Keratinocyte (primary cell): ENCODE measurements around the gene CNTNAP2. TPM values are rescaled to one million over a fixed set of nuclear protein-coding genes. Genes with fewer than 3 reads are reported as not detected.

Source experiments
- DNase-seq: peaks from one replicate; pipeline ENCODE4 v3.0.0-alpha.2; 2011; ENCODE audit warnings: low read depth, missing footprints, low spot score
- FAIRE-seq: peaks from 2 replicates; lab custom pipeline; 2011; peaks lifted over from hg19 to GRCh38; lab: Jason Lieb, UNC
- H2AFZ ChIP-seq: 2 replicates; pipeline ENCODE4 v1.6.0; 2012; ENCODE audit warnings: low read length, control low read depth, inconsistent platforms; ENCODE audit not compliant: control insufficient read depth
- H3K27ac ChIP-seq: 2 replicates; pipeline ENCODE4 v1.5.1; 2011; ENCODE audit warnings: low read length; ENCODE audit not compliant: control insufficient read depth, insufficient read depth
- H3K27me3 ChIP-seq: 3 replicates; pipeline ENCODE4 v1.6.0; 2011; ENCODE audit warnings: low read length; ENCODE audit not compliant: control insufficient read depth, insufficient read depth; ENCODE audit errors: extremely low read depth
- H3K36me3 ChIP-seq, 2 experiments: 2 replicates in 1 of 2; 3 replicates in 1 of 2; pipeline ENCODE4 v1.5.1; 2011; ENCODE audit warnings: low read length in 2 of 2, mild to moderate bottlenecking in 1 of 2; ENCODE audit not compliant: control insufficient read depth in 2 of 2, insufficient read depth in 2 of 2; ENCODE audit errors: extremely low read depth in 1 of 2
- H3K4me1 ChIP-seq: 3 replicates; pipeline ENCODE4 v1.5.1; 2011; ENCODE audit warnings: low read length; ENCODE audit not compliant: control insufficient read depth, insufficient read depth; ENCODE audit errors: extremely low read depth
- H3K4me2 ChIP-seq: 3 replicates; pipeline ENCODE4 v1.6.0; 2011; ENCODE audit warnings: low read depth, low read length; ENCODE audit not compliant: control insufficient read depth, insufficient read depth; ENCODE audit errors: extremely low read depth
- H3K4me3 ChIP-seq, 3 experiments: fragments of 200-600 bp in 1 of 3; sonication (generic) in 1 of 3; 2 replicates in 2 of 3; 3 replicates in 1 of 3; pipeline ENCODE4 v1.5.1; 2011 to 2016; ENCODE audit warnings: low read length in 3 of 3, mild to moderate bottlenecking in 3 of 3, control low read depth in 2 of 3, inconsistent platforms in 1 of 3, low read depth in 1 of 3, mixed read lengths in 1 of 3, mixed run types in 1 of 3, moderate library complexity in 1 of 3; ENCODE audit not compliant: control insufficient read depth in 2 of 3, insufficient read depth in 2 of 3; ENCODE audit errors: extremely low read depth in 1 of 3
- H3K79me2 ChIP-seq: 2 replicates; pipeline ENCODE4 v1.6.0; 2012; ENCODE audit warnings: low read length; ENCODE audit not compliant: control insufficient read depth, insufficient read depth
- H3K9ac ChIP-seq: 3 replicates; pipeline ENCODE4 v1.6.0; 2011; ENCODE audit warnings: low read length; ENCODE audit not compliant: control insufficient read depth, insufficient read depth; ENCODE audit errors: extremely low read depth
- H3K9me1 ChIP-seq: 3 replicates; pipeline ENCODE4 v1.6.0; 2011; ENCODE audit warnings: low read length; ENCODE audit not compliant: control insufficient read depth, insufficient read depth; ENCODE audit errors: extremely low read depth
- H3K9me3 ChIP-seq: 2 replicates; pipeline ENCODE4 v1.5.1; 2012; ENCODE audit warnings: low read depth, low read length; ENCODE audit not compliant: control insufficient read depth
- H4K20me1 ChIP-seq: 3 replicates; pipeline ENCODE4 v1.6.0; 2011; ENCODE audit warnings: low read length; ENCODE audit not compliant: control insufficient read depth, insufficient read depth; ENCODE audit errors: extremely low read depth
- CTCF ChIP-seq, 3 experiments: IDR thresholded peaks in 1 of 3; conservative IDR thresholded peaks in 1 of 3; optimal IDR thresholded peaks in 1 of 3; 2 replicates in 2 of 3; 3 replicates in 1 of 3; pipeline versions ENCODE3 to v1.5.1; 2011; ENCODE audit warnings: low read length in 3 of 3, mild to moderate bottlenecking in 3 of 3, moderate library complexity in 2 of 3, control low read depth in 1 of 3, inconsistent platforms in 1 of 3; ENCODE audit not compliant: insufficient read depth in 2 of 3; ENCODE audit errors: extremely low read depth in 1 of 3
- EZH2 ChIP-seq: IDR thresholded peaks from one replicate; pipeline ENCODE4 v1.6.1; 2012; ENCODE audit warnings: inconsistent platforms, mild to moderate bottlenecking, low read length, moderate library complexity
- dilution Hi-C: fragments of 300-500 bp; cut with MboI; formaldehyde crosslinking; loops from one replicate; pipeline ENCODE4 v1.7.0; 2020; ENCODE audit warnings: low sequenced_read_pairs; ENCODE audit not compliant: extremely low pct_ligation_motif_present
- polyA plus RNA-seq, 5 experiments: library from polyadenylated mRNA; depleted of rRNA in 3 of 5; stranded (reverse) in 3 of 5; stranded (forward) in 1 of 5; unstranded in 1 of 5; fragments of >200 nt; gene quantifications; 1 replicate in 1 of 5; 2 replicates in 3 of 5; 3 replicates in 1 of 5; pipeline versions ENCODE4 v1.2.1 to v1.2.3, GENCODE V29; 2011 to 2012; ENCODE audit warnings: missing spikeins in 2 of 5, low read depth in 1 of 5, low replicate concordance in 1 of 5

The CNTNAP2 gene
- polyA plus RNA-seq, 1 donor (not counting 4 experiments of a cell fraction or from before 2014, with no cell fraction given), result 1.4 TPM

DNA sequence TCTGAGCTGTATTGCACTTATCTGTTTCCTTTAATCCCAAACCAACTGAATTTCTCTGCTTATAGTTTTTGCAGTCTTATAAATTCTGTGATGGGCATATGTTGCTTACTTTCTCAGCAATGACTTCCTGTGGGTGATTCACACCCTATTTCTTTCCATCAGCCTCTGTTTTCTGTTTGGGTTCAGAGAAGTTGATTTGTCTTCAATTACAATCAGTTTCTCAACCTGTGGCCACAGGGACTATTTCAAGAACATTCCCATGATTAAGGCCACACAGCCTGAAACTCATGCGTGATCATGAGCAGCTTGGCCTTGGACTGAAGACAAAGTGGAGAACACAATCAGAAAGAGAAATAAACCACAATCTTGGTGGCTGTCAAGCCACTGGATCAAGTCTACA lies 1299.4 kb downstream of the CNTNAP2 start:
- no peaks in the 10 kb centered on the region for H3K9me1 ChIP-seq
- dilution Hi-C loops, result no loop called here
- no peak overlapping the region for H3K4me3 ChIP-seq
- no peak overlapping the region for H3K9ac ChIP-seq
- no peaks in the 10 kb centered on the region for H3K36me3 ChIP-seq
- no peaks in the 10 kb centered on the region for H3K79me2 ChIP-seq
- no peak for TF ChIP-seq CTCF (optimal IDR thresholded peaks at IDR 0.05 in 1 of 3, IDR thresholded peaks at IDR 0.05 in 1 of 3, conservative IDR thresholded peaks at IDR 0.05 in 1 of 3; ENCODE audit: extremely low read depth in 1 of 3, insufficient read depth in 2 of 3, low read length in 3 of 3)
- no peak for TF ChIP-seq EZH2
- no peaks in the 10 kb centered on the region for H3K4me1 ChIP-seq
- no peaks in the 10 kb centered on the region for H4K20me1 ChIP-seq
- H3K27me3 ChIP-seq, result no peaks in the 10 kb centered on the region
- H3K9me3 ChIP-seq, result peaks cover 2% of the 10 kb centered on the region
- H2AFZ ChIP-seq, result no peak overlapping the region
- no peak overlapping the region for H3K4me2 ChIP-seq
- H3K27ac ChIP-seq, result no peak overlapping the region
- DNase-seq (no peak), FAIRE-seq (no peak)

DNA sequence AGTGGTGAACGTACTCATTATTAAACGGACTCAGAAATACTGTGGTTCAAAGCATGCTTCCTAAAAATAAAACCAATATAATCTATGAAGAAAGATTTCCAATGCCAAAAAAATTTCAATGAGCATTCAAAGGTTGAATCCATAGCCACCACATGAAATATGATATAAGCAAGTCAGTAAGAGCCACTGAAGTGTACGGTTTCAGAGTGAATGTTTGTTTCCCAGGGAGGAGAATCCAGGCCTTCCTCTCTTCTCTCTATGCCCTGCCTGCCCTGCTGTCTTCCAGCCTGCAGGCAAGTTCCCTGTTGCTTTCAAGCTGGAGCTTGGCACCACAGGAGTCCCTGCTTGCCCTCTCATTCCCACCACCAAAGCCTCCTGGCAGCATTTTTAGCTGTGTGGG lies 1302.4 kb downstream of the CNTNAP2 start:
- Histone ChIP-seq H3K9me3 (peaks cover 2% of the 10 kb centered on the region), H3K27me3 (no peaks in the 10 kb centered on the region), H2AFZ (no peak overlapping the region), H4K20me1 (no peaks in the 10 kb centered on the region), H3K79me2 (no peaks in the 10 kb centered on the region), H3K4me3 (no peak overlapping the region), H3K36me3 (no peaks in the 10 kb centered on the region), H3K9ac (no peak overlapping the region), H3K27ac (no peak overlapping the region), H3K4me1 (no peaks in the 10 kb centered on the region), H3K4me2 (no peak overlapping the region), H3K9me1 (no peaks in the 10 kb centered on the region)
- FAIRE-seq (no peak), DNase-seq (no peak)
- no peak for TF ChIP-seq CTCF (optimal IDR thresholded peaks at IDR 0.05 in 1 of 3, IDR thresholded peaks at IDR 0.05 in 1 of 3, conservative IDR thresholded peaks at IDR 0.05 in 1 of 3; ENCODE audit: extremely low read depth in 1 of 3, insufficient read depth in 2 of 3, low read length in 3 of 3)
- TF ChIP-seq EZH2, result no peak
- dilution Hi-C loops, result no loop called here
